IPS DF 4.7 (cell line): ENCODE data around the gene IFI27L2.

Experiments used
- DNase-seq: peaks from one replicate; pipeline ENCODE4 v3.0.0-alpha.2; 2013; ENCODE audit warnings: low spot score; ENCODE audit errors: extremely low read depth

Gene IFI27L2

DNA sequence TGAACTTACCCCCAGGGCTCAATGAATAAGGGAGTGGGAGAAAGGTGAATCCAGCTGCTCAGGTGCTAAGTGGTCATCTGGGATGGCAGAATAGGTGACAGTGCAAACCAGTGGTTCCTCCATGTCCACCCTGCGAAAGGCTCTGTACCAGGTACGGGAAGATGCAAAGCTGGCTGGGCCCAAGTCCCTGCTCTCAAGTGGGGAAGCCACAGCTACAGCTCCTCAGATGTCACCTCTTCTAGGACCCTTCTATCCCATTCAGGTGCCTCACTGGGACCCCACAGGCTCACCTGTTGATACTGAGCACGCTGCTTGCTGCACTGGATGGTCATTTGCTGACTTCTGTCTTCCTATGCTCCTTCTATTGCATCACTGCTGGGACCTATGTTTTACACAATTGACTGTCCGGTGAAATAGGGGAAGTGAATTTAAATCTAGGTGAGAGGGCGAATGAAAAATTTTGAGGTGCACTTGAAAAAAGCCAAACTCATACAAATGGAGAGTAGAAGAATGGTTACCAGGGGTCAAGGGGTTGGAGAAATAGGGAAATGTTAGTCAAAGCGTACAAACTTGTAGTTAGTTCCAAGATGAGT, 24.4 kb upstream of the IFI27L2 start:
- no peak for DNase-seq

- DNase-seq: no peak
Observed at GRCh38 chr14:94152676-94153075, 23.3 kb upstream of the IFI27L2 start.

DNA sequence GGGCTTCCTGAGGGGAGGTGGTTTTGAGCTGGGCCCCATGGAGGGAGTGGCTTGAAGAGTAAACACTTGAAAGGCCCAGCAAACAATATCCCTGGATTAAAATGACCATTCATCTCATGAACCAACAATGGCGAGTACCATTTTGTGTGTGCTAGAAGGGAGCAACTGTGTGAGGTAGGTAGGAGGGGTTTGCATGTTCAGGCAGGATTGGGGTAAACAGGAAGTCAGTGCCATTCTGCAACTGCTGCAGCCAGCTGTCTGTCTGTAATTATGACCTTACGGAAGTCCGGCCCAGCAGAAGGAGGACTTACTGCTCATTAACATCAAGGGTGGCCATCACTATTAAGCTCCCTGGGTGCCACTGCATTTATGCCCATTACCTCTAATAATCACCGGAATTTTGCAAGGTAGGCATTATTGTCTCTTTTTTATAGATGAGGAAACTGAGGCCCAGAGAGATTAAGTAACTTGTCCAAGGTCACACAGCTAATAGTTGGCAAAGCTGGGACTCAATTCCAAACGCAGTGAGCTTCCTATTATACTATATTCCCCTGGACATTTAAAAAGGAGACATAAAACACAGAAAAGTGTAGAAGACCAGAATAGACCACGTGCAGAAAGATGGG, 16.6 kb upstream of the IFI27L2 start:
- DNase-seq: no peak

DNA sequence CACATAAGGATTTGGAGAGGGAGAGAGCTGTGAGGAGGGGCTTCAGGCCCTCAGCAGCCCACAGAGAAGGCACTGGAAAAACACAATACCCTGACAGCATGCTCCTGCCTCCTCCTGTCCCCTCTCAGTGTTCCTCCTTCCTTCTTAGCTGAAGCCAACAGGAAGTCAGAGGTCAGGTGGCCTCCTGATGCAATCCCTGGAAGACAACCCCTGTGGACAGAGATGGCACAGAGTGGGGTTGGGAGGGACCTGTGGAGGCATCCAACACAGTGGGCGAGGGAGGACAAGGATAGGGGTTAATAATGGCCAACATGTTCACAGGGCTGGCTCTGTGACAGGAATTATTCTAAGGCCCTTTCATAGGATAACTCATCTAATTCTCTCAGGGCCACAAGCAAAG, 15.4 kb upstream of the IFI27L2 start:
- DNase-seq: no peak

DNA sequence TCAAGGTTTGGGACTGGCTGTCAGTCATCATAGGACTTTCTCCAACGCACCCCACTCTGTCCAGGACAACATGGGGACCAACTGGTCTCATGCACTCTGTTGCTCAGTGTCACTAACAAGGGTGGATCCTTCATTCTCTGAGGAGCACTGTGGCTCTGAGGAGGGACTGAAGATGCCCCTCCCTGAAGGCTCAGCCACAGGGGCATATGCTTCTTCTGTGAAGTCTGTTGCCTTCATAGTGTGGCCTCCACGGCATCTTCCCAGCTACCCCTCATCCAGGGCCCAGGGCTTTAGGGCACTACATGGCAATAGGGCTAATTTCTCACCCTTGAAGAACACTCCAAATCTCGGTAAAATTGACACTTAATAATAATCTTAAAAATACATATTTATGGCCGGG, 14.3 kb upstream of the IFI27L2 start:
- no peak for DNase-seq

GRCh38 chr14:94143239-94143638, 13.8 kb upstream of the IFI27L2 start:
- no peak for DNase-seq

GRCh38 chr14:94142836-94143235, 13.4 kb upstream of the IFI27L2 start:
- DNase-seq: no peak

DNA sequence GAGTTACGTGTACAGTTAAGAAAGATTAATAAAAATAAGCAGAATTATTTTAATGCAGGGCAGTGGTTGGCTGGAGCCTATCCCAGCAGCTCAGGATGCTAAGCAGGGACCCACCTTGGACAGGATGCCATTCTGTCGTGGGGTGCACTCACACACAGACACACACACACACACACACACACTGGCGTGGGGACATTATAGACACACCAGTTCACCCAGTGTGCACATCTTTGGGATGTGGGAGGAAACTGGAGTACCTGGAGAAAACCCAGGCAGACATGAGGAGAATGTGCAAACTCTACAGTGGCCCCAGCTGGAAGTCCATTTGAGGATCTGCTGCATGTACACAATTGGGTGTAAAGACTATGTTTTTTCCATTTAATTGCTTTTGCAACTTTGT, 12.8 kb upstream of the IFI27L2 start:
- DNase-seq: no peak

DNA sequence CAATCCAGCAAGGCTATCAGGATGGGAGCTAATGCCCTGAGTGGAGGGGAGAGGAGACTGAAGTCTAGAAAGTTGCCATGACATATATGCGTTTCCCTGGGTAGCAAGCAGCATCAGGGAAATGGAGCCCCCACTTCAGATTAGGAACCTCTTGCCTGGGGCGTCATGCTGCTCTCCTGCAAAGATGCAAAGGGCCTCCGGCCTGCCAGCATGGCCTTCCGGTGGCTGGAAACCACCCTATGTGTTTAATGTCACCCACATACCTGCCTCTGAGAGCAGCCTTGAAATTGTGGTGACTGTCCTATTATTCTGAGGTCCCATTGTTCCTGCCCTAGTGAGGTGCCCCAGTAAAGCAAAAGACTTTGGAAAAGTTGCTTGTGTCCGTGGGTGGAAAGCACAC, 10.0 kb upstream of the IFI27L2 start:
- no peak for DNase-seq

DNA sequence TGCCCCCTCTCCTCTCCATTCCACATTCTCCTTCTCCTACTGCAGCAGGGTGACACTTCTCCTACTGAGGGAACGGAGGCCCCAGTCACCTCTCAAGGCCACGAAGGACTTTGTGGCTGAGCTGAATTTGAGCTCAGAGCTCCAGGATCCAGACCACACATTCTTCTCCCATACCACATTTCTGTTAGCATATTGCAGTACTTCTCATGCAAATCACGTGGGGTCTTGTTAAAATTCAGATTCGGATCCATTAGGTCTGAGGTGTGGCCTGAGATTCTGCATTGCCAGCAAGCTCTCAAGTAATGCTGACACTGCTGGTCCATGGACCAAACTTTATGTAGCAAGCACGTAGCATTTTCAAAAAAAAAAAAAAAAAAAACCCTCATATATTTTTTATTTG, 9.6 kb upstream of the IFI27L2 start:
- no peak for DNase-seq

DNA sequence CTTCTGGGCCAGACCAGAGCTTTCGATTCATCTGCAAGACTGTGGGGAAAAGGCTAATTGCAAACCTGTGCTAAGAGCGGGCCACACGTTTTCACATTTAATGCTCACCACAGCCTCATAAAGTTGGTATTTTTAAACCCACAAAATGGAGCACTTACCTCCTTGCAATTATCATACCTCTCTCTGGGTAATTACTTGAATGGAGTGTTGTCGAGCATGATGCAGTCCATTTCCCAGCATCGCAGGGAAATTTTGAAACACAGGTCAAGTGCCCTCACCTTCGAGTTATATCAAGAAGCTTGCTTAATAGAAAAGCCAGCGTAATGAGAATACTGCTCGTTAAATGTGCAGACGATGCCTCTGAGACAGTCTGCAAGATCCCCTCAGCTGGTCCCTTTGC, 8.8 kb upstream of the IFI27L2 start:
- no peak for DNase-seq

GRCh38 chr14:94136575-94137331, 7.3 kb upstream of the IFI27L2 start:
- DNase-seq: no peak

GRCh38 chr14:94135476-94135875, 6.1 kb upstream of the IFI27L2 start:
- no peak for DNase-seq

DNA sequence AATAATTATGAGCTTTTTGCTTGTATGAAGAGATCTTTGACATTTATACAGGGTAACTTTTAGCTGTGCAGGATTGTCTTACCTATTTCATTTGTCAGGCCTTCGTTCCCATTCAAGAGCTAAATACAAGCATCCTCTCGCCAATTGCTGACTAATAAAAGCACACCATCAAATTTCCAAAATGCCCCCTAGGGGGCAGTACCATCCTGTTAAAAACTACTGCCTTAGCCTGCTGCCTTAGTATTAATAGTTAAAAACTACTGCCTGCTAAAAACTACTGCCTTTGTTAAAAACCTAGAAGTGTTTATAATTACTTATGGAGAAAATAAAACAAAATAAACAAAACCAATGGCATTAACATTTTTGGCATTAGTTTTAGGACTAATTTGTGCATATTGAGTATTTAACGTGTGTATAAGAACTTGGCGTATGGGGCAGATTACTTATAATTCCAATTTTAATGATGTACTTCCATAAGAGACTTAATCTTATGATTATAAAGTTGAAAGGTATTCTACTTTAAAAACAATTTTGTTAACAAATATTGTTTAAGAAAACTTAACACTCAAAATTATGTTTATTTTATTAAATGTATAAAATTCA, 3.0 kb upstream of the IFI27L2 start:
- no peak for DNase-seq

DNA sequence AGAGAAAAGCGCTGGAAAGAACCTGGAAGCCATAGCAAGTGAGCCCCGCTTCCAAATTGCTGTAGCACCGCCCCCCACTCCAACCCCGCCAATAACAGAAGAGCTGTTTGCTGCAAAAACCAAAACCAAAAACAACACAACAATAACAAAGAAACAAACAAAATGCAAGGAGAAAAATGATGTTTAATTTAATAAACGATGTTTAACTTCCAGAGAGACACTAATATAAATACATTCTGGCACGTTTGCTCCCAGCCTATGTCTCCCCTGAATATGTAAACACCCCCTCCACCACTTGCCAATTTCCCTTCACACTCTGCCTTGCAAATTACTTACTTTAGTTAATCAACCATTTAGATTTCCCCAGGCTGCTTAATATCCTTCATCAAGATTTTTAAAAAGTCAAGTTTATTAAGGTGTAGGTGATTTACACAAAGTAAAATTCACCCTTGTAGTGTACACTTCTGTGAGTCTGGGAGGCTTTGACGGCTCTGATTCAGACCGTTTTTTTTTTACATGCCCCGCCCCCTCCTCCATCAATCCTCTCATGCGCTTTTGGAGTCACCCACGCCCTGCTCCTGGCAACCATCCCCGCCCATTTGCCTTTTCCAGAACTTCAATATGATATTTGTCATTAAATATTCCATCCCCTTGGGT, 482 bp upstream of the IFI27L2 start:
- DNase-seq: no peak

DNA sequence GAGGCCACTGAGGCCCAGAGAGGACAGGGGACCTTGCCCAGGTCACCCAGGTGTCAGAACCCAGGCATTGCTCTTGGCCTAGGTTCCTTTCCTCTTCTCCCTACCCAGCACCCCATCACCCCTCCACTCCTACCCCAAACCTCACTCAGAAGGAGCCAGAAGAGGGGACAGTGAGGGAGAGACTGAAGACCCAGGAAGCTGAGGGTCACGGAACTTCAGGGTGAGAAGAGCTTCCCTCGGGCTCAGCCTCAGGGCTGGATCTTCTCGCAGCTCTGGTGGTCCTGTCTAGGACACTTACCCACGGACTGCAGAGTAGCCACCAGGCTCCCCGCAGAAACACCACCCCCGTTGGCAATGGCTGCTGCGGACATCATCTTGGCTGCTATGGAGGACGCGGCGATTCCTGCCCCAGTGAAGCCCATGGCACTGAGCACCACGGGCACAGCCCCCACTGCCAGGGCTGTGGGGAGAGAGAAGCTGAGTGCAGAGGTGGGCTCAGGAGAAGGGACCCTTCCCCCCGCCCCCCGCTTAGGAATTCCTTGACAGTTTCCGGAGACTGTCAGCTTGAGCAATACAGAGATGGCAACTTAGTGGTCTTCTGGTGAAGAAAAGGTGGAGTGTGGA, 1.1 kb downstream of the IFI27L2 start:
- DNase-seq: no peak

- DNase-seq: no peak
Observed at GRCh38 chr14:94127330-94127729, 2.1 kb downstream of the IFI27L2 start.

DNA sequence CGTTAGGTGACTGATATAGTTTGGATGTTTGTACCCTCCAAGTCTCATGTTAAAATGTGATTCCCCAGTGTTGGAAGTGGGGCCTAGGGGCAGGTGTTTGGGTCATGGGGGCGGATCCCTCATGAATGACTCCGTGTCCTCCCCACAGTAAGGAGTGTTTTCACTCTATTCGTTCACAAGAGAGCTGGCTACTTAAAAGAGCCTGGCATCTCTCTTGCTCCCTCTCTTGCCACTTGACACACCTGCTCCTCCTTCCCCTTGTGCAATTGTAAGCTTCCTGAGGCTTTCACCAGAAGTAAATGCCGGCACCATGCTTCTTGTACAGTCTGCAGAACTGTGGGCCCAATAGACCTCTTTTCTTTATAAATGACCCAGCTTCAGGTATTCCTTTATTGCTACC, 2.6 kb downstream of the IFI27L2 start:
- DNase-seq: no peak

DNA sequence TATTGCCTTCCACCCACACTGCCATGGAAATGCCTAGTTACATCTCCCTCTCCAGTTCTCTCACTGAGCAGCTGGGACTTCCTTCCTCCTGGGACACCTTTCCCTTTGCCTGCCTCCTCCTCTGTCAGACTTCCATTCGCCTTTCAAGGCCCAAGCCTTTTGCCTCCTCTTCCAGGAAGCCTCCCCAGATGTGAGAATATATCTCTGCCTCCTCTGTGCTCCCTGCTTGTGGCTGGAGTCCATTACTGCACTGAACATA, 3.1 kb downstream of the IFI27L2 start:
- DNase-seq: no peak

GRCh38 chr14:94125659-94126418, 3.6 kb downstream of the IFI27L2 start:
- DNase-seq: no peak
